ENCODE data around the gene HHAT. TPM values are rescaled to one million over a fixed set of nuclear protein-coding genes. Genes with fewer than 3 reads are reported as not detected.

HHAT gene
- total RNA-seq, 2 donors from 2014 or later = 16.3 to 19.0 TPM

DNA sequence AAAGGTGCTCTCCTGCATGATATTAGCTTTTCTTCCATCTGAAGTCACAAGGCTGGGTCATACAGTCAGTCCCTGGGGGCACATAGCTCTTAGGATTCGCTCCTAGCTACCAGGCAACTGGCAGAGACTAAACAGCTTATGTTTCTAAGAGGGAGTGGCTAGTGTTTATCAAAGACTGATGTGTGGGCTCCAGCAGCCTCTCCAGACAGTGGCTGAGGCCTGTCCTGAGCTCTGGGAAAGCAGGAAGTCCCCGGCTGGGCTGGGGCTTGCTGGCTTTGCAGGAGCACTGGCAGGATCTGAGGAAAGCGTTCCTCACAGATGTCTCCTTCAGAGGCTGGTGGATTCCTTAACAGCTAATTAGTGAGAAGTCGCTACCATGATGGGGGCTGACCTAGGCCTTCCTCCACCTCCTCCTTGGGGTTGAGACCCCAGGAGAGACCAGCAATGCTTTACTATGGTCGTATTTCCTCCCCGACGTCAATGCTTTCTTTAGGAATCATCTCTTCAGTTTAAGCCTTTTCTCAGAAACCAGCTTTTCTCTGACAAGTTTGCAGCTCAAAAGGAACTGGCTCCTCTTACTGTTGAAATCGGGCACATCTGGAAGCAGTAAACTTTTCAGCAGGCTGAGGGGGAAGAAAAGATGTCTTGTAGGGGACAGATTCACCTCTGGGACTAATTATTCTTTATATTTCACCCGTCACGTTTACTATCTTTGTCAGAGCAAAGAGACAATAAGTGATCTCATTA, 33.5 kb upstream of the HHAT start:
- H3K4me1 ChIP-seq (replicated peaks) = no peaks in the 10 kb centered on the region
- peak; percentile 35 for DNase-seq (ENCODE audit: low spot score)
- no peaks in the 10 kb centered on the region for H3K9me3 ChIP-seq
- H3K27ac ChIP-seq = peak overlapping the region in 1 of 2 donors; percentile 13
- no peak overlapping the region for H3K4me3 ChIP-seq
- H3K27me3 ChIP-seq (replicated peaks; ENCODE audit: insufficient read depth) = no peaks in the 10 kb centered on the region
- no peak for TF ChIP-seq POLR2A (IDR thresholded peaks at IDR 0.05)
- TF ChIP-seq, protein P1, sequence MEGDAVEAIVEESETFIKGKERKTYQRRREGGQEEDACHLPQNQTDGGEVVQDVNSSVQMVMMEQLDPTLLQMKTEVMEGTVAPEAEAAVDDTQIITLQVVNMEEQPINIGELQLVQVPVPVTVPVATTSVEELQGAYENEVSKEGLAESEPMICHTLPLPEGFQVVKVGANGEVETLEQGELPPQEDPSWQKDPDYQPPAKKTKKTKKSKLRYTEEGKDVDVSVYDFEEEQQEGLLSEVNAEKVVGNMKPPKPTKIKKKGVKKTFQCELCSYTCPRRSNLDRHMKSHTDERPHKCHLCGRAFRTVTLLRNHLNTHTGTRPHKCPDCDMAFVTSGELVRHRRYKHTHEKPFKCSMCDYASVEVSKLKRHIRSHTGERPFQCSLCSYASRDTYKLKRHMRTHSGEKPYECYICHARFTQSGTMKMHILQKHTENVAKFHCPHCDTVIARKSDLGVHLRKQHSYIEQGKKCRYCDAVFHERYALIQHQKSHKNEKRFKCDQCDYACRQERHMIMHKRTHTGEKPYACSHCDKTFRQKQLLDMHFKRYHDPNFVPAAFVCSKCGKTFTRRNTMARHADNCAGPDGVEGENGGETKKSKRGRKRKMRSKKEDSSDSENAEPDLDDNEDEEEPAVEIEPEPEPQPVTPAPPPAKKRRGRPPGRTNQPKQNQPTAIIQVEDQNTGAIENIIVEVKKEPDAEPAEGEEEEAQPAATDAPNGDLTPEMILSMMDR (IDR thresholded peaks at IDR 0.05) = no peak
- peak; percentile 13 for TF ChIP-seq POLR2AphosphoS5 (IDR thresholded peaks at IDR 0.05)
- intact Hi-C loops (cut with DNase I) = loop anchor here (5.0 kb wide), 1 partner anchor 58 kb away; no protein-coding TSS in a partner anchor
- 35% methylated on average over 10 of the region's 10 CpGs for WGBS
- H3K36me3 ChIP-seq = no peaks in the 10 kb centered on the region

DNA sequence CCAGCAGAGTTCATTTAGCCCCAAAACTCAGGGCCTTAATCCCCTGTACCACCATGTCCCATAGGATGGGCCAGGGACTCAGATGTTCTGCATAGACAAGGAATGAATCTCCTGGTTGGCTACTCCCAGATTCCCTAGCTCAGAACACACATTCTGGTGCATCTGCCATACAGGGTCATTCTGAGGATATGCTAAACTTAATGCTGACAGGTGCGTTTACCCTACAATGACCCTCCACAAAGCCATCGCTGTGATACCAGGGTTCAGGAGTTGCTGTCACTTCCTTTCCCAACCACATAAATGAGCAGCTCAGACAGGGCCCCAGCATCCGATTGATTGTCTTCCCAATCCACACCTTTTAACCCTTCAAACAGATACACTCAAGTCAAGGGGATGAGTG, 32.0 kb upstream of the HHAT start:
- Histone ChIP-seq H3K27me3 (replicated peaks; ENCODE audit: insufficient read depth) (no peaks in the 10 kb centered on the region), H3K4me1 (replicated peaks) (no peaks in the 10 kb centered on the region), H3K9me3 (no peaks in the 10 kb centered on the region), H3K27ac (no peak overlapping the region), H3K4me3 (no peak overlapping the region), H3K36me3 (no peaks in the 10 kb centered on the region)
- intact Hi-C loops (cut with DNase I) = no loop called here
- no peak for DNase-seq (ENCODE audit: low spot score)
- WGBS = 98% methylated on average over 3 of the region's 3 CpGs
- TF ChIP-seq POLR2AphosphoS5 (IDR thresholded peaks at IDR 0.05) (no peak), POLR2A (IDR thresholded peaks at IDR 0.05) (no peak)
- TF ChIP-seq, protein P1 (IDR thresholded peaks at IDR 0.05) = no peak

DNA sequence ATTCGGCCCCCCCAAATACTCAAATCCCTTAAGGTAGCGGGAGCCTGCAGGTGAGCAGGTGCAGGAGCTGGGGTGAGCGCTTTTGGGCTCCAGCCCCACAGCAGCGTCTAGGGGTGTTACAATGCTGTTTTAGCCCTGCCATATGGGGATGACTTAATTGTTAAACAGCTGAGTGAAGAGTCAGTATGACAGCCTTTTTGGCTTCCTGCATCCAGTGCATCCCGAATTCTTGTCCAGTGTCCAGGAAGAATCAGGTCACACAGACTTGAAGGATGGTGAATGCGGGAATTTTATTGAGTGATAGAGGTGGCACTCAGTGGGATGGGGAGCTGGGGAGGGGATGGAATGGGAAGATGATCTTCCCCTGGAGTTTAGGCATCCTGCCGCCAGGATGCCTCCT, 30.4 kb upstream of the HHAT start:
- Histone ChIP-seq H3K36me3 (no peaks in the 10 kb centered on the region), H3K4me3 (no peak overlapping the region), H3K9me3 (no peaks in the 10 kb centered on the region), H3K4me1 (replicated peaks) (no peaks in the 10 kb centered on the region), H3K27ac (no peak overlapping the region), H3K27me3 (replicated peaks; ENCODE audit: insufficient read depth) (no peaks in the 10 kb centered on the region)
- no peak for DNase-seq (ENCODE audit: low spot score)
- WGBS = 75% methylated on average over 7 of the region's 7 CpGs
- intact Hi-C loops (cut with DNase I) = no loop called here
- no peak for TF ChIP-seq POLR2A (IDR thresholded peaks at IDR 0.05)
- no peak for TF ChIP-seq POLR2AphosphoS5 (IDR thresholded peaks at IDR 0.05)
- TF ChIP-seq, protein P1 (IDR thresholded peaks at IDR 0.05) = no peak

DNA sequence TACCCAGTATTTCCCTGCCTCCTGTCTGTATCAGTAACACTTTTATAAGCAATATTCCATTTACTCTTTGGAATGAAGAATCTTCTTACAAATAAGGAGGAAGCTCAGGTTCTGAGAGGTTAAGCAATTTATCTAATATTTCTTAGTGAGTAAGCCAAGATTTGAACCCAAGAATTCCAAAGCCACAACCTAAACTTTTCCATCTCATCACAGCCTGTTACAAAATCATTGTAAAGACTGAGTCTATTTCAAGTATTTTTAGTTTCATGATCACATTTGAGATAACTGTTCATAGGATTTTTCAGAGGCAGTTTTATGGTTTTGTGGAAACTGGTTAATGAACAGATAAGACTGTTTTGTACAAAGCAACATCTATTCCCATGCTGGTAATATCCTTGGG, 29.8 kb upstream of the HHAT start:
- no peak overlapping the region for H3K4me3 ChIP-seq
- no peaks in the 10 kb centered on the region for H3K27me3 ChIP-seq (replicated peaks; ENCODE audit: insufficient read depth)
- H3K27ac ChIP-seq = no peak overlapping the region
- no peaks in the 10 kb centered on the region for H3K36me3 ChIP-seq
- no peak for TF ChIP-seq POLR2AphosphoS5 (IDR thresholded peaks at IDR 0.05)
- TF ChIP-seq POLR2A (IDR thresholded peaks at IDR 0.05) = no peak
- TF ChIP-seq, protein P1 (IDR thresholded peaks at IDR 0.05) = no peak
- no peaks in the 10 kb centered on the region for H3K4me1 ChIP-seq (replicated peaks)
- intact Hi-C loops (cut with DNase I) = no loop called here
- no peak for DNase-seq (ENCODE audit: low spot score)
- no peaks in the 10 kb centered on the region for H3K9me3 ChIP-seq

DNA sequence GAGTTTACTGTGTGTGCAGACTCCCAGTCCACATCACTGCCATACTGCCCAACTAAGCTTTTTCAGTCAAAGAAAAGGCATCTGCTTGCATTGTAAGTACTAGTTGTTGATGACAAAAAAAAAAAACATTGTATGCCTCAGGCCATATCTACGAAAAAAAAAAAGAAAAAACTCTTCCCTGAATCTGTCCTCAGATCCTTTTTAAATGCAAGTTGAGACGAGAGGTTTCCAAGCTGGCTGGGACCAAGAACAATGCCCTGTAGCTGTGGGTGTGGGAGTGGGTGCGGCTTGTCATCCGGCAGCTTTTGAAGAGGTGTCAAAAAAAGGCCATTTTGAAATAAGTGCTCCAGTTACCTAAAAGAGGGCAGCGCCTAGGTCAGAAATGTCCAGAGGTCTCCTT, 29.2 kb upstream of the HHAT start:
- Histone ChIP-seq H3K4me1 (replicated peaks) (no peaks in the 10 kb centered on the region), H3K27ac (no peak overlapping the region), H3K9me3 (no peaks in the 10 kb centered on the region), H3K36me3 (no peaks in the 10 kb centered on the region), H3K4me3 (no peak overlapping the region), H3K27me3 (replicated peaks; ENCODE audit: insufficient read depth) (no peaks in the 10 kb centered on the region)
- TF ChIP-seq, protein P1 (IDR thresholded peaks at IDR 0.05) = no peak
- TF ChIP-seq POLR2AphosphoS5 (IDR thresholded peaks at IDR 0.05) (no peak), POLR2A (IDR thresholded peaks at IDR 0.05) (no peak)
- 40% methylated on average over 5 of the region's 5 CpGs for WGBS
- peak; percentile 12 for DNase-seq (ENCODE audit: low spot score)
- intact Hi-C loops (cut with DNase I) = no loop called here
